Upper lobe of left lung (tissue), 6 donors: Measurements from ENCODE around the gene LSM3. TPM values are rescaled to one million over a fixed set of nuclear protein-coding genes. Genes with fewer than 3 reads are reported as not detected.

Experiments used
- ATAC-seq, 2 donors: fragments of 200-7000 bp; cut with Tn5 transposase; one replicate each; pipeline ENCODE4 v1.9.1; 2022; ENCODE audit warnings: mild to moderate bottlenecking in 2 of 2, moderate library complexity in 2 of 2; ENCODE audit not compliant: low FRiP score in 2 of 2
- DNase-seq, 2 donors: peaks; one replicate each; pipeline ENCODE4 v3.0.0-alpha.2; 2019 to 2020
- H3K27ac ChIP-seq, 4 donors: fragments of 200-600 bp; sonication (generic); one replicate each; pipeline ENCODE4 v1.5.1; 2016 to 2019
- H3K27me3 ChIP-seq, 4 donors: fragments of 200-600 bp; sonication (generic); one replicate each; pipeline ENCODE4 v1.5.1; 2017 to 2019
- H3K36me3 ChIP-seq, 4 donors: fragments of 200-600 bp; sonication (generic); one replicate each; pipeline ENCODE4 v1.5.1; 2016 to 2019
- H3K4me1 ChIP-seq, 4 donors: fragments of 200-600 bp; sonication (generic); one replicate each; pipeline ENCODE4 v1.5.1; 2018 to 2019
- H3K4me3 ChIP-seq, 4 donors: fragments of 200-600 bp; sonication (generic); one replicate each; pipeline ENCODE4 v1.5.1; 2017 to 2019; ENCODE audit warnings: mild to moderate bottlenecking in 2 of 4, moderate library complexity in 1 of 4
- H3K9me3 ChIP-seq, 4 donors: fragments of 200-600 bp; sonication (generic); one replicate each; pipeline ENCODE4 v1.5.1; 2018 to 2019
- EP300 ChIP-seq, 4 donors: sonication (generic); formaldehyde crosslinking; IDR thresholded peaks; one replicate each; pipeline ENCODE4 v1.5.1; 2017; ENCODE audit warnings: antibody characterized with exemption in 4 of 4, control low read depth in 2 of 4
- POLR2A ChIP-seq, 4 donors: fragments of 450-650 bp; IDR thresholded peaks; one replicate each; pipeline ENCODE4 v1.5.1; 2016 to 2017; ENCODE audit warnings: antibody characterized with exemption in 4 of 4, mild to moderate bottlenecking in 2 of 4
- POLR2AphosphoS5 ChIP-seq, 2 donors: sonication (generic); formaldehyde crosslinking; IDR thresholded peaks; one replicate each; pipeline ENCODE4 v1.5.1; 2017; ENCODE audit warnings: antibody characterized with exemption in 2 of 2
- WGBS, 2 donors: methylation state at CpG; one replicate each; pipeline ENCODE4 v1.1.5; 2017 to 2018; 5-methylcytosine and 5-hydroxymethylcytosine counted together
- total RNA-seq, 6 donors: library from RNA; depleted of rRNA in 4 of 6; stranded (reverse); fragments of >200 nt in 4 of 6; gene quantifications; one replicate each; pipeline versions ENCODE4 v1.1.0 to v1.2.1, GENCODE V29; 2016 to 2021
- TF ChIP-seq, protein P1 (sequence below), 6 experiments: fragments of 450-650 bp in 4 of 6; fragments of 200-600 bp in 2 of 6; sonication (generic) in 2 of 6; IDR thresholded peaks; one replicate each; pipeline ENCODE4 v1.5.1; 2016 to 2019; ENCODE audit warnings: antibody characterized with exemption in 6 of 6
- donor health status: DM: no; HTN: no; CAD: no; lungs with moderate emphysema.
- donor health status: DM: no; HTN: yes; CAD: no; lungs with severe emphysema.

Gene LSM3
- total RNA-seq, 6 donors from 2014 or later: 2.1 to 10.3 (median 8.6) TPM

DNA sequence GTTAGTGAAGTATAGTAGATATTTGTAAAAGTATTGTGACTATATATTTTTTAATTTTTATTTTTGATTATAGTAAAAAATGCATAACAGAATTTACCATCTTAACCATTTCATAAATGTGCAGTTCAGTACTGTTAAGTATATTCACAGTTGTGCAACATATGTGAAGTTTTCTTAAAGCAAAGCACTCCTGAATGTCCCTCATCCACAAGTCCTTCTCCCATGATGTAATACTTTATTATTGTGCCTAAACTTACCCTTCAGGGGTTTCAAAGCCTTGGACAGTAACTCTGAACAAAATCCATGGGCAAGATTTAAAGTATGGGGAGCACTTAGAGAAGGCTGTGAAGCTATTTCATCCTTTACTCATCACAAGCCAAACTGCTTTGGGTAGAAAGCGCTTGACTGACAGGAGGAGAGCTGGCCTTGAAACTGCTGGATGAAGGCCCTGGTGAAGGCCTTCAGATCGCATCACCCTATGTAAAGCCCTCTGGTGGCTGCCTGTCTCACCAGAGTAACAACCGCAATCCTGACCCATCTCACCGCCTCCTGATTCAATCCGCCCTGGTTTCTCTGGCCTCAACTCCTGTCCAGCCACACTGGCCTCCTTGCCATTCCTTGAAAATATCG lies 28.0 kb downstream of the LSM3 start:
- no peak overlapping the region for H3K4me3 ChIP-seq
- ATAC-seq (no peak), DNase-seq (no peak)
- H3K9me3 ChIP-seq: no peaks in the 10 kb centered on the region
- no peaks in the 10 kb centered on the region for H3K36me3 ChIP-seq
- WGBS, 2 donors: 90 to 92% methylated on average over 6 of the region's 6 CpGs
- H3K27me3 ChIP-seq: no peaks in the 10 kb centered on the region
- TF ChIP-seq POLR2AphosphoS5 (IDR thresholded peaks at IDR 0.05) (no peak), POLR2A (IDR thresholded peaks at IDR 0.05) (no peak), EP300 (IDR thresholded peaks at IDR 0.05) (no peak)
- TF ChIP-seq, protein P1, sequence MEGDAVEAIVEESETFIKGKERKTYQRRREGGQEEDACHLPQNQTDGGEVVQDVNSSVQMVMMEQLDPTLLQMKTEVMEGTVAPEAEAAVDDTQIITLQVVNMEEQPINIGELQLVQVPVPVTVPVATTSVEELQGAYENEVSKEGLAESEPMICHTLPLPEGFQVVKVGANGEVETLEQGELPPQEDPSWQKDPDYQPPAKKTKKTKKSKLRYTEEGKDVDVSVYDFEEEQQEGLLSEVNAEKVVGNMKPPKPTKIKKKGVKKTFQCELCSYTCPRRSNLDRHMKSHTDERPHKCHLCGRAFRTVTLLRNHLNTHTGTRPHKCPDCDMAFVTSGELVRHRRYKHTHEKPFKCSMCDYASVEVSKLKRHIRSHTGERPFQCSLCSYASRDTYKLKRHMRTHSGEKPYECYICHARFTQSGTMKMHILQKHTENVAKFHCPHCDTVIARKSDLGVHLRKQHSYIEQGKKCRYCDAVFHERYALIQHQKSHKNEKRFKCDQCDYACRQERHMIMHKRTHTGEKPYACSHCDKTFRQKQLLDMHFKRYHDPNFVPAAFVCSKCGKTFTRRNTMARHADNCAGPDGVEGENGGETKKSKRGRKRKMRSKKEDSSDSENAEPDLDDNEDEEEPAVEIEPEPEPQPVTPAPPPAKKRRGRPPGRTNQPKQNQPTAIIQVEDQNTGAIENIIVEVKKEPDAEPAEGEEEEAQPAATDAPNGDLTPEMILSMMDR (IDR thresholded peaks at IDR 0.05): no peak
- H3K4me1 ChIP-seq: peaks cover 17 to 30% (median 24%) of the 10 kb centered on the region in 4 donors
- no peak overlapping the region for H3K27ac ChIP-seq

DNA sequence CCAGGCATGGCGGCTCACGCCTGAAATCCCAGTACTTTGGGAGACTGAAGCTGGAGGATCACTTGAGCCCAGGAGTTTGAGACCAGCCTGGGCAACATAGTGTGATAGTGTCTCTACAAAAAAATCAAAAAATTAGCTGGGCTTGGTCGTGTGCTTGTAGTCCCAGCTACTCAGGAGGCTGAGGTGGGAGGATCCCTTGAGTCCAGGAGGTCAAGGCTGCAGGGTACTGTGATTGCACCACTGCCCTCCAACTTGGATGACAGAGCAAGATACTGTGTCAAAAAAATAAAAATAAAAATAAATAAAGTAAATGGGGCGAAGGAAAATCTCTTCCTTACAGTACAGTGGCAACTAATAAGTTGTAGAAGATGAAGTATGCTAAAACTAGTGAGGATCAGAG lies 29.6 kb downstream of the LSM3 start:
- DNase-seq (no peak), ATAC-seq (no peak)
- H3K27ac ChIP-seq: no peak overlapping the region
- no peaks in the 10 kb centered on the region for H3K27me3 ChIP-seq
- H3K9me3 ChIP-seq: no peaks in the 10 kb centered on the region
- TF ChIP-seq, protein P1 (IDR thresholded peaks at IDR 0.05): no peak
- TF ChIP-seq POLR2A (IDR thresholded peaks at IDR 0.05): no peak
- no peak for TF ChIP-seq POLR2AphosphoS5 (IDR thresholded peaks at IDR 0.05)
- TF ChIP-seq EP300 (IDR thresholded peaks at IDR 0.05): no peak
- no peaks in the 10 kb centered on the region for H3K36me3 ChIP-seq
- 91 to 95% methylated on average over 4 of the region's 4 CpGs for WGBS, 2 donors
- peaks cover 8 to 24% (median 19%) of the 10 kb centered on the region in 4 donors for H3K4me1 ChIP-seq
- H3K4me3 ChIP-seq: no peak overlapping the region

DNA sequence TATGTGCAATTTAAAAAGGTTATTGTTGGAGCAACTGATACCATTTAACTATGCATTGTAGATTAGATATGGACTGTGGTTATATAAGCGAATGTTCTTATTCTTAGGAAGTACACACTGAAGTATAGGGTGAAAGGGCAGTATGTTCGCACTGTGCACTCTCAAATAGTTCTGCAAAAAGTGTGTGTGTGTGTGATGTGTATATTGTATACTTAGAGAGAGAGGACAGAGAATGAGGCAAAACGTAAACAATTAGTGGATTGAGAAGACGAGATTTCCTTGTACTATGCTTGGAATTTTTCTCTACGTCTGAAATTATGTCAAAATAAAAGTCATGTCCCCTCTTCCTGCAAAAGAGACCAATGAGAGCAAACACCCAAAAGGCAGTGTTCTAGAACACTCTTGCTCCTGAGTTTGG lies 30.4 kb downstream of the LSM3 start:
- Histone ChIP-seq H3K9me3 (no peaks in the 10 kb centered on the region), H3K4me3 (no peak overlapping the region), H3K36me3 (no peaks in the 10 kb centered on the region), H3K27ac (no peak overlapping the region), H3K27me3 (no peaks in the 10 kb centered on the region), H3K4me1 (peaks cover 4 to 17% (median 12%) of the 10 kb centered on the region in 4 donors)
- TF ChIP-seq POLR2A (IDR thresholded peaks at IDR 0.05): no peak
- no peak for TF ChIP-seq POLR2AphosphoS5 (IDR thresholded peaks at IDR 0.05)
- no peak for TF ChIP-seq EP300 (IDR thresholded peaks at IDR 0.05)
- TF ChIP-seq, protein P1 (IDR thresholded peaks at IDR 0.05): no peak
- ATAC-seq (no peak), DNase-seq (no peak)
- WGBS, 2 donors: 39 to 43% methylated on average over 5 of the region's 5 CpGs

DNA sequence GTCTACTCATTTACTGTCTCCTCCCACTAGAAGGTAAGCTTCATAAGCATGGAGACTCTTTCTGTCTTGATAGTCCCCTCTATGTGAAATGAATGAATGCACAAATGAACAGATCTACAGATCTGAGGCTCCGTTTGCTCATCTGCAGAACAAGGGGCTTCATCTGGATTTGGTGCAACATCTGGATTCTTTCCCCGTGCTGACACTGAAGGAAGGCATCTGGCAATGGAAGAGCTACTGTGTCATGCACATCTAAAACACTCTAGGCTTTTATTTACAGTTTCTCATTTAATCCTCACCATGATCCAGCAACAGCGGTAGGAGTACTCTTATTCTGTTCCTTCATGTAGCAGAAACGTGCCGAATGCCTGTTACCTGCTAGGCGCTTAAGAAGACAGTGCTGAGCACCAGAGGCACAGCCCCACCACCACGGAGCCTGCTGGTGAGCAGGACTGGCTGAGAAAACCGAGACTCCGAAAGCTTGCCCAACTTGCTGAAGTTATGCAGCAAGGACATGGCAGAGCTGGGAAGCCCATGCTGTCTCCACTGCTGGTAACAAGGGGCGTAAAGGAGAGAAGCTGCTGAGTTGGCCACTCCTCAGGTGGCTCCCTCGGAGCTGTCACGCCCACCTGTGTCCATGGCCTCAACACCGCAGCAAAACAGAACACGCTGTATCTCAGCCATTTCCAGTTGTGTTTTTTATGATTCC lies 31.1 kb downstream of the LSM3 start:
- ATAC-seq (no peak), DNase-seq (no peak)
- Histone ChIP-seq H3K9me3 (no peaks in the 10 kb centered on the region), H3K36me3 (no peaks in the 10 kb centered on the region), H3K27ac (no peak overlapping the region), H3K27me3 (no peaks in the 10 kb centered on the region), H3K4me1 (peaks cover 4 to 13% (median 6%) of the 10 kb centered on the region in 4 donors), H3K4me3 (no peak overlapping the region)
- TF ChIP-seq EP300 (IDR thresholded peaks at IDR 0.05) (no peak), POLR2A (IDR thresholded peaks at IDR 0.05) (no peak), POLR2AphosphoS5 (IDR thresholded peaks at IDR 0.05) (no peak)
- TF ChIP-seq, protein P1 (IDR thresholded peaks at IDR 0.05): no peak
- 80 to 82% methylated on average over 14 of the region's 14 CpGs for WGBS, 2 donors
